Karpas-422 (cell line): ENCODE results near the gene WFIKKN2. TPM values are rescaled to one million over a fixed set of nuclear protein-coding genes. Genes with fewer than 3 reads are reported as not detected.

Source experiments
- DNase-seq: peaks from one replicate; pipeline ENCODE4 v3.0.0-alpha.2; 2015
- H2AFZ ChIP-seq: fragments of 200-600 bp; sonication (generic); 2 replicates; pipeline ENCODE4 v1.6.1; 2014; ENCODE audit warnings: antibody characterized with exemption, low read length, mixed read lengths
- H3K27ac ChIP-seq: fragments of 200-600 bp; sonication (generic); 2 replicates; pipeline ENCODE4 v1.5.1; 2014; ENCODE audit warnings: mild to moderate bottlenecking, low read length, moderate library complexity
- H3K27me3 ChIP-seq: fragments of 200-600 bp; sonication (generic); 2 replicates; pipeline ENCODE4 v1.6.1; 2014; ENCODE audit warnings: low read length, mixed read lengths
- H3K36me3 ChIP-seq: fragments of 200-600 bp; sonication (generic); 2 replicates; pipeline ENCODE4 v1.6.1; 2014; ENCODE audit warnings: low read length, mixed read lengths; ENCODE audit not compliant: insufficient read depth
- H3K4me1 ChIP-seq: fragments of 200-600 bp; sonication (generic); 2 replicates; pipeline ENCODE4 v1.6.1; 2014; ENCODE audit warnings: mild to moderate bottlenecking, low read length, mixed read lengths
- H3K4me2 ChIP-seq: fragments of 200-600 bp; sonication (generic); 2 replicates; pipeline ENCODE4 v1.6.1; 2014; ENCODE audit warnings: low read length, low read depth, mild to moderate bottlenecking; ENCODE audit not compliant: poor library complexity, severe bottlenecking
- H3K4me3 ChIP-seq: fragments of 200-600 bp; sonication (generic); 2 replicates; pipeline ENCODE4 v1.5.1; 2014; ENCODE audit warnings: mild to moderate bottlenecking, antibody characterized with exemption, low read length, mixed read lengths
- H3K79me2 ChIP-seq: fragments of 200-600 bp; sonication (generic); 2 replicates; pipeline ENCODE4 v1.6.1; 2014; ENCODE audit warnings: mild to moderate bottlenecking, low read length, mixed read lengths
- H3K9ac ChIP-seq: fragments of 200-600 bp; sonication (generic); 2 replicates; pipeline ENCODE4 v1.6.0; 2014; ENCODE audit warnings: low read length
- H3K9me2 ChIP-seq: fragments of 200-600 bp; sonication (generic), shearing (Covaris generic); replicated peaks from 2 replicates; pipeline ENCODE4 v1.6.0; 2014; ENCODE audit warnings: mild to moderate bottlenecking, low read length, moderate library complexity; ENCODE audit not compliant: insufficient read depth
- H3K9me3 ChIP-seq: fragments of 300-700, 200-600 bp; sonication (generic); 2 replicates; pipeline ENCODE4 v1.6.1; 2014; ENCODE audit warnings: low read length, mixed read lengths
- H4K20me1 ChIP-seq: fragments of 200-600 bp; sonication (generic); 2 replicates; pipeline ENCODE4 v1.6.1; 2014; ENCODE audit warnings: mild to moderate bottlenecking, antibody characterized with exemption, low read length, low read depth; ENCODE audit not compliant: insufficient read depth
- total RNA-seq: library from RNA; depleted of rRNA; stranded (reverse); fragments of >200 nt; shearing (Covaris generic); gene quantifications from 2 replicates; pipeline ENCODE4 v1.2.3, GENCODE V29; 2014; ENCODE audit warnings: low replicate concordance

WFIKKN2 gene
- total RNA-seq, 1 experiment from 2014 or later: not detected

DNA sequence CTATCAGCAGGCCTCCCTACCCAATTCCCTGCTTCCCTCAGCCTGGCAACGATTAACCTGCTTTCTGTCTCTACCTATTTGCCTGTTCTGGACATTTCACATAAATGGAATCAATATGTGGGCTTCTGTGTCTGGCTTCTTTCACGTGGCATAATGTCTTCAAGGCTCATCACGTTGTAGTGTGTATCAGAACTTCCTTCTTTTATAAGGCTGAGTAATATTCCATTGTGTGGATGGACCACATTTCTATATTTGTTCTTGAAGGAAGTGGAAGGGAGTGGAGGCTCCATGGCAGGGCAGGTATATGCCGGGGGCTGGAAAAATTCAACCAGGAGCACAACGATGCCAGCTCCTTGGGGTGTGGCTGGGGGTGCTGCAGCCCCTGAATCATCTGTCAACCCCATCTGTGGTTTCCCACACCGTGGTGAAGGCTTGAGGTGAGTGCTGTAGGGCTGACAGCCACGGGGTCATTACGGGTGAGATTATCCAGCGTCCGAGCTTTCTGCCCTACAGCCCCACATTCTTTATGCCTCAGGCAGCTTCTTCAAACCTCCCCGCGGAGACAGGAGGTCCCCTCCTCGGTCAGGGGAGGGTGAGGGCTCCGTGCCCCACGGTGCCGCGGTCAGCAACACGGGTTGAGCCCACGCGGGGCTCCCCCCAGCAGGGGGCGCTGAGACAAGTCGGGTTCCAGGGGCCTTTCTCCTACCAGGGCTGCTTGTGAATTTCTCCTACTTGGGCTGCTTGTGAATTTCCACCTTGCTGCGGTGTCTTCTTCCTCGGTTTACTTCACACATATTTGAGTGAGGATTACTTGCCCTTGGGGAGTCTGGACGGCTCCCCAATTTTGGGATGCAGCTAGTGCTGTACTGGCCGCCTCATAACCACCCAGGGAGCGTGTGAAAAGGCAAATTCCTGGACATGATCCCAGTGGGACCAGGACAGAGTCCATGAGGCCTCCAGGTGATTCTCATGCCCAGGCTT is 18.3 kb upstream of the WFIKKN2 start:
- no peak overlapping the region for H3K9ac ChIP-seq
- DNase-seq: peak; percentile 78
- H3K4me2 ChIP-seq: no peak overlapping the region
- H3K4me3 ChIP-seq: no peak overlapping the region
- no peaks in the 10 kb centered on the region for H3K9me2 ChIP-seq
- no peaks in the 10 kb centered on the region for H3K36me3 ChIP-seq
- H3K27me3 ChIP-seq: no peaks in the 10 kb centered on the region
- no peak overlapping the region for H2AFZ ChIP-seq
- H4K20me1 ChIP-seq: no peaks in the 10 kb centered on the region
- H3K27ac ChIP-seq: no peak overlapping the region
- no peaks in the 10 kb centered on the region for H3K4me1 ChIP-seq
- H3K79me2 ChIP-seq: no peaks in the 10 kb centered on the region
- no peaks in the 10 kb centered on the region for H3K9me3 ChIP-seq

DNA sequence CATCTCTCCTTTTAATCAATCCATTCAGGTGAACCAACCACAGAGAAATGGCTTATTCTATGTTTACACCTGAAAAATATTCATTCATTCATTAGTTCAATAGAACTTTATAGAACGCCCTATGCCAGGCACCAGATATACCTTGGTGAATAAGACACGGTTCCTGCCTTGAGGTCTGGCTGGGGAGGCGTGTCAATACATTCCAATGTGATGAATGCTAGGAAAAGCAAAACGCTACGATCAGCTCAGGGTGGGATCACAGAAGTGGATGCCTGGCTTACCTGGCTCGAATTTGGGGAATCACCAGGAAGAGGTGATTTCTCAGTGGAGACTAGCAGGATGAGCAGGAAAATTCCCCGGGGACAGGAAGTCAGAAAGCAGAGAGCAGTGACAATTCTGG is 17.5 kb upstream of the WFIKKN2 start:
- no peak for DNase-seq
- Histone ChIP-seq H3K4me1 (no peaks in the 10 kb centered on the region), H3K9me3 (no peaks in the 10 kb centered on the region), H3K9ac (no peak overlapping the region), H3K36me3 (no peaks in the 10 kb centered on the region), H3K27ac (no peak overlapping the region), H3K4me2 (no peak overlapping the region), H3K4me3 (no peak overlapping the region), H2AFZ (no peak overlapping the region), H3K27me3 (peaks cover 1% of the 10 kb centered on the region; the same call in 1 of the 2 replicates), H3K9me2 (no peaks in the 10 kb centered on the region), H4K20me1 (no peaks in the 10 kb centered on the region), H3K79me2 (no peaks in the 10 kb centered on the region)

DNA sequence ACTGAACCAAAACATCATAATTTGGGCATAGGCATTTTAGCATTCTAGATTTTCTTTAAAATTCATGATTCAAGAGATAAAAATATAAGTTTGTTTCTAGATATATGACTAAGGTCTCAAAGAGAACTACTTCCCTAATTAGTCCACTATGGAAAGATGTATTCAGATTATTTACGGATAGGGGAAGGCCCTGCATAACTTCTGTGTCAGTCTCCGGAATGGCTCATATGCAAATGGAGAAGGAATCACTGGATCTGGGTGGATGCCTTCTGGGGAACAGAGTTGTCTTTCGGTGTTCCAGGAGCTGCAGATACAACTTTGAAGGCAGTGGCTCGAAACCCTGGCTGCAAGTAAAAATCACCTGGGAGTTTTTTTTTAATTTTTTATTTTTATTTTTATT is 17.1 kb upstream of the WFIKKN2 start:
- no peak overlapping the region for H3K4me2 ChIP-seq
- H3K36me3 ChIP-seq: no peaks in the 10 kb centered on the region
- H4K20me1 ChIP-seq: no peaks in the 10 kb centered on the region
- no peaks in the 10 kb centered on the region for H3K79me2 ChIP-seq
- no peak overlapping the region for H2AFZ ChIP-seq
- no peak overlapping the region for H3K4me3 ChIP-seq
- no peaks in the 10 kb centered on the region for H3K9me3 ChIP-seq
- H3K27ac ChIP-seq: no peak overlapping the region
- H3K9me2 ChIP-seq: no peaks in the 10 kb centered on the region
- no peak for DNase-seq
- no peaks in the 10 kb centered on the region for H3K4me1 ChIP-seq
- peaks cover 3% of the 10 kb centered on the region; the same call in 1 of the 2 replicates for H3K27me3 ChIP-seq
- no peak overlapping the region for H3K9ac ChIP-seq

DNA sequence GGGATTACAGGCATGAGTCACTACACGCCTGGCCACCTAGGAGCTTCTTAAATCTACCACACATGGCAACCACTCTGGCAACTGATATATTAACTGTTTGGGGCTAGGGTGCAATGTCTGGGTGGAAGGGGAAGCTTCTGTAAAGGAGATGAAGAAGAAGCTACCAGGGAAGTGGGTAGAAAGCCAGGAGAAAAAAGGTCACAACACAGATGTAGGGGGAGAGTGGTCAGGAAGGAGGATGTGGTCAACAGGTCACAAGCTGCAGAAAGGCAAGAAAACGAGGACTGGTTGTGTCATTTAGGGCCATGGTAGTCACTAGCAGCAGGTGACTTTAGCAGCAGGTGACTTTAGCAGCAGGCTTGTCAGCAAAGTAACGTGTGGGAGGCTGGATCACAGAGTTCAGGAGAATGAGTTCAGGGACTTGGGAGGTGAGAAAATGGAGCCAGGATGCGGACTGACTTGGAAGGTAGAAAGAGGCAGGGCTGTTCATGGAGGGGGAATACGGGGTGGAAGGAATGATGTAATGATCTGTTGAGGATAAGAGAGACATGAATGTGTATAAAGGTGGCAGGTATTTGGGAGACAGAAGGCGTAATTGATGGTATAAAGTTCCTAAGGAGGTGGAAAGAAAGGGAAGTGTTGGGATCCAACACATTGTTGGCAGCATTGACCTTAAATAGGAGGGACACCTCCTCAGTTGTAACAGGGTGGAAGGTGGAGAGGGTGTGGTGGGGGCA is 16.3 kb upstream of the WFIKKN2 start:
- Histone ChIP-seq H3K4me3 (no peak overlapping the region), H3K4me1 (no peaks in the 10 kb centered on the region), H3K79me2 (no peaks in the 10 kb centered on the region), H3K27ac (no peak overlapping the region), H2AFZ (no peak overlapping the region), H4K20me1 (no peaks in the 10 kb centered on the region), H3K36me3 (no peaks in the 10 kb centered on the region), H3K9ac (no peak overlapping the region), H3K9me3 (no peaks in the 10 kb centered on the region), H3K27me3 (peaks cover 3% of the 10 kb centered on the region; the same call in 1 of the 2 replicates), H3K9me2 (no peaks in the 10 kb centered on the region), H3K4me2 (no peak overlapping the region)
- DNase-seq: no peak

DNA sequence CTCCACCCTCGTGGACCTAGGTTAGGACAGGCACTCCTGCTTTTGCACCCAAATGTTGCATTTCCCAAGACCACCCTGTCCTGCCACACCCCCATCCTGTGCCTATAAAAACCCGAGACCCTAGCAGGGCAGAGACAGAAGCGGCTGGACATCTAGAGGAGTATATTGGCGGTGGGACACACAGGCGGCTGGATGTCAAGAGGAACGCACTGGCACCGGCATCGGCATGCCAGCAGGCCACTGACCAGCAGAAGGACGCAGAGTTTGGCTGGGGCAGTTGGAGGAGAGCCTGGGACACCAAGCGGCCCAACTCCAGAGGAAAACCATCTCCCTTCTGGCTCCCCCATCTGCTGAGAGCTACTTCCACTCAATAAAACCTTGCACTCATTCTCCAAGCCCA is 14.7 kb upstream of the WFIKKN2 start:
- Histone ChIP-seq H3K36me3 (no peaks in the 10 kb centered on the region), H3K4me1 (no peaks in the 10 kb centered on the region), H3K27me3 (peaks cover 3% of the 10 kb centered on the region; the same call in 1 of the 2 replicates), H3K4me3 (no peak overlapping the region), H3K9me2 (no peaks in the 10 kb centered on the region), H3K9ac (no peak overlapping the region), H3K9me3 (no peaks in the 10 kb centered on the region), H3K4me2 (no peak overlapping the region), H3K79me2 (no peaks in the 10 kb centered on the region), H2AFZ (no peak overlapping the region), H4K20me1 (no peaks in the 10 kb centered on the region), H3K27ac (no peak overlapping the region)
- no peak for DNase-seq

DNA sequence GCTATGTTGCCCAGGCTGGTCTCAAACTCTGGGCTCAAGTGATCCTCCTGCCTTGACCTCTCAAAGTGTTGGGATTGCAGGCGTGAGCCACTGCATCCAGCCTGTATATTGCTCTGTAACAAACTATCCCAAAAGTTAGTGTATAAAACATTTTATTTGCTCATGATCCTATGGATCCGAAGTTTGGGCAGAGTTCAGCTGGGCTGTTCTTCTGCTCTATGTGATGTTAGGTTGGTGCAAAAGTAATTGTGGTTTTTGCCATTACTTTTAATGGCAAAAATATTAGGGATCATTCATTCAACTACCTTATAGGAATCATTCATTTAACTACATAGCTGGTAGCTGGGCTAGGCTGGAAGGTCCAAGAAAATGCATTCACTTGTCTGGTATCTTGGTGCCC is 12.8 kb upstream of the WFIKKN2 start:
- no peaks in the 10 kb centered on the region for H3K9me2 ChIP-seq
- no peaks in the 10 kb centered on the region for H4K20me1 ChIP-seq
- H3K4me3 ChIP-seq: no peak overlapping the region
- H3K9ac ChIP-seq: no peak overlapping the region
- no peaks in the 10 kb centered on the region for H3K9me3 ChIP-seq
- H3K27me3 ChIP-seq: peaks cover 3% of the 10 kb centered on the region; the same call in 1 of the 2 replicates
- DNase-seq: no peak
- H3K27ac ChIP-seq: no peak overlapping the region
- H3K4me2 ChIP-seq: no peak overlapping the region
- no peak overlapping the region for H2AFZ ChIP-seq
- H3K4me1 ChIP-seq: no peaks in the 10 kb centered on the region
- no peaks in the 10 kb centered on the region for H3K79me2 ChIP-seq
- H3K36me3 ChIP-seq: no peaks in the 10 kb centered on the region

DNA sequence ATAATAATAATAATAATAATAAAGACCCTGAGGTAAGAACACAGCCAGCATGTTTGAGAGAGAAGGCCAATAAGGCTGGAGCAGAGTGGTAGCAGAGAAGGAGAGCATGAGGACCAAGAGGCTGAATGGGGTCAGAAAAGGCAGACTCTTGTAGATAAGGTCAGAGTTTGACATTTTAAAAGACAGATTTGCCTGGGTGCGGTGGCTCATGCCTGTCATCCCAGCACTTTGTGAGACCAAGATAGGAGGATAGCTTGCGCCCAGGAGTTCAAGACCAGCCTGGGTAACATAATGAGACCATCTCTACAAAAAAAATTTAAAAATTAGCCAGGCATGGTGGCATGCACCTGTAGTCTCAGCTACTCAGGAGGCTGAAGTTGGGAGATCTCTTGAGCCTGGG is 11.0 kb upstream of the WFIKKN2 start:
- H3K9ac ChIP-seq: no peak overlapping the region
- no peaks in the 10 kb centered on the region for H4K20me1 ChIP-seq
- DNase-seq: no peak
- no peaks in the 10 kb centered on the region for H3K9me2 ChIP-seq
- H3K9me3 ChIP-seq: no peaks in the 10 kb centered on the region
- no peak overlapping the region for H3K4me2 ChIP-seq
- H3K27me3 ChIP-seq: peaks cover 3% of the 10 kb centered on the region; the same call in 1 of the 2 replicates
- no peaks in the 10 kb centered on the region for H3K79me2 ChIP-seq
- peaks cover 4% of the 10 kb centered on the region for H3K4me1 ChIP-seq
- no peaks in the 10 kb centered on the region for H3K36me3 ChIP-seq
- H3K4me3 ChIP-seq: no peak overlapping the region
- no peak overlapping the region for H2AFZ ChIP-seq
- H3K27ac ChIP-seq: no peak overlapping the region

DNA sequence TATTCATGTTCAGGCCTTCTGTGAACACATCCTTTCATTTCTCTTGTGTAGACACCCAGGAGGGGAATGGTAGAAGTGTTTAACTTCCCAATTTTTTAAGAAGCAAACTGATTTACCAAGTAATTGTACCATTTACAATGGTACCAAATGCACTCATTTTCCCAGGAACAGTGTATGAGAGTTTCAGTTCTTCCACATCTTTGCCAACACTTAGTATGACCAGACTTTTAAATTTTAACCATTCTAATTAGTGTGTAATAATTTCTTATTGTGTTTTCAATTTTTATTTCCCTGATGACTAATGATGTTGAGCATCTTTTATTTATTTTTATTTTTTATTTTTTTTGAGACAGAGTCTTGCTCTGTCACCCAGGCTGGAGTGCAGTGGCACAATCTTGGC is 10.2 kb upstream of the WFIKKN2 start:
- Histone ChIP-seq H4K20me1 (no peaks in the 10 kb centered on the region), H3K27ac (no peak overlapping the region), H3K9ac (no peak overlapping the region), H3K36me3 (no peaks in the 10 kb centered on the region), H3K9me2 (no peaks in the 10 kb centered on the region), H3K9me3 (no peaks in the 10 kb centered on the region), H3K4me1 (peaks cover 4% of the 10 kb centered on the region), H3K4me2 (no peak overlapping the region), H3K4me3 (no peak overlapping the region), H2AFZ (no peak overlapping the region), H3K27me3 (peaks cover 3% of the 10 kb centered on the region; the same call in 1 of the 2 replicates), H3K79me2 (no peaks in the 10 kb centered on the region)
- no peak for DNase-seq
